HG03457 (cell line): ENCODE data around the gene HJV.

Experiments used
- ATAC-seq: cut with Tn5 transposase; IDR thresholded peaks from one replicate; pipeline ENCODE4 v1.9.1; 2021; ENCODE audit warnings: moderate number of reproducible peaks; ENCODE audit not compliant: unreplicated experiment

The HJV gene

DNA sequence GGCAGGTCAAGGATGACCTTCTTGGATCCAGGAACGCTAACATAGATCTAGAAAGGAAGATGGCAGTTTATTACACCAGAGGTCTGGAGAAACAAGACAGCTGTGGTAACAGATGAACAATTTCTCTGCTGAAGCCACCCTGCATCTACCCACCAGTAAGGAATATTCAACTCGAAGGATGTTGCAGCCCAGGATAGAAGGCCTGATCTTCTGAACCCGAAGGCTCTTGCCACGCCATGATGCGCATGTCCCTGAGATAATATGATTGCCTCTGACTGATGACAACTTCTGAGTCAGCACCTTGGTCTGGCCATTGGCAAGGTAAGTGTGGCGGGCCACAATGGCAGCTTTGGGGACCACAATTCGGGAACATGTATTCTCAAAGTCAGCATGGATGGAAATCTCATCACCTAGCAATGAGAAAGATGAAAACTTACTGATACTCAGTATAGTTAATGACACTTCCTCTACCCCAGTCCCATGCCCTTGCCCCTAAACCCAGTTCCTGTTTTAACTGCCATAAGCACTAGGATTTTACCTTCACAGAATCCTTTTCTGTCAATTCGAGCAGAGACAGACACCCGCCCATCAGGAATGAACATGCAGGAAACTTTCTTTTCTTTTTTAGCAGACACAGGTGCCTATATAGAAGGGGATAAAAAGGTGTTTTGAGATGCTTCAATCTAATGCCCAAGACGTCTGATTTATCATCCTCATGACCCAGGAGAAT lies 27.0 kb downstream of the HJV start:
- ATAC-seq = no peak

DNA sequence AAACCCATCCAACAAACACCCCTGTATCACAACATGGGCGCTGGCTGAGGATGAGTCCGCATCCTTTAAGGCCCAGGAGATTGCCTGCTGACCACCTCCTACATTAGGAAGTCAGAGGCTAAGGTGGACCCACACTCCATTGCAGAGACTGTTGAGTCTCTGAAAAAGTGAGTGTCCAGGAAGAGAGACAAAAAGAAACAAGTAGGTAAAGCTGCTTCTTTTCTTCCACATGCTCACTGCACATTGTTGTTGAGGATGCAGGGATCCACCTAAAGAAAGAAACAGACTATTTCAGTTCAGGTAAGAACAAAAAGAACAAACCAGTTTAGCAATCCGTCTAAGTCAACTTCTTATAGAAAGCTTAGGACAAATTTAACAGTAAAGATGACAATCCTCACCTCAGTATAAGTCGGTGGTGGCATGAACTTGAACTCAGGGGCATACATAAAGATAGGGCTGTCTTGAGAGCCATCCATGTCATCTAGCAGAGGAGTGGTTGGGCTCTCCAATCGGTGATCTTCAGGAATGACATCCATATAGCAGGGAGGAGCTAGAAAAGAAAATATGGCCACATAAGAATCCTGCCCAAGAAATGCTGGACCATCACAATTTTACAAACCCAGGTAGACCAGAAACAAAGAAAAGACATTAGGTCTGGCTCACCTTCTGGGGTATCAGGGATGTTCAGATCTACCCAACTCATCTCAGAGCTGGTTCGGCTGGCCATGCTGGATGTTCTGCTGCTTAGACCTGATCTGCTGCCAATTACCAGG lies 27.7 kb downstream of the HJV start:
- ATAC-seq = no peak

- no peak for ATAC-seq
Observed at GRCh38 chr1:145992958-145993617, 28.4 kb downstream of the HJV start.

DNA sequence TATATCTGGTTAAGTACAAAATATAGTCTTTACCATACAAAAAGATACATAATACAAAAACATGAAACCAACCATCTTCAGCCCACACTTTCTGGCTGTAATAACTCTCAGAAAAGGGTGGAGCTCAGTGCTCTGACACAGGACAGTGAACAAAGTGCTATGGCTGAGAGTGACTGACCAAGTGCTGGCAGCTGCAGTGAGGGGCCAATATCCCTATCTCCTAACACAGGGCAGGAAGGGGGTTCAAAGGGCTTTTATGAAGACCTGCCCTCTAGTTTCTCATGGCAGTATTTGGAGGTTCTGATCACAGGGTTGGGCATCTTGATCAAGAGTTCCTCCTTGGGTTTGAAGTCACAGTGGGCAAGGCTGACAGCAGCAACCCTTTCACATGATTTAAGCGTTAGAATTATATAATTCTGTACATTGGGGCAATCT lies 29.0 kb downstream of the HJV start:
- no peak for ATAC-seq

- ATAC-seq = no peak
Observed at GRCh38 chr1:145991735-145992412, 29.7 kb downstream of the HJV start.

DNA sequence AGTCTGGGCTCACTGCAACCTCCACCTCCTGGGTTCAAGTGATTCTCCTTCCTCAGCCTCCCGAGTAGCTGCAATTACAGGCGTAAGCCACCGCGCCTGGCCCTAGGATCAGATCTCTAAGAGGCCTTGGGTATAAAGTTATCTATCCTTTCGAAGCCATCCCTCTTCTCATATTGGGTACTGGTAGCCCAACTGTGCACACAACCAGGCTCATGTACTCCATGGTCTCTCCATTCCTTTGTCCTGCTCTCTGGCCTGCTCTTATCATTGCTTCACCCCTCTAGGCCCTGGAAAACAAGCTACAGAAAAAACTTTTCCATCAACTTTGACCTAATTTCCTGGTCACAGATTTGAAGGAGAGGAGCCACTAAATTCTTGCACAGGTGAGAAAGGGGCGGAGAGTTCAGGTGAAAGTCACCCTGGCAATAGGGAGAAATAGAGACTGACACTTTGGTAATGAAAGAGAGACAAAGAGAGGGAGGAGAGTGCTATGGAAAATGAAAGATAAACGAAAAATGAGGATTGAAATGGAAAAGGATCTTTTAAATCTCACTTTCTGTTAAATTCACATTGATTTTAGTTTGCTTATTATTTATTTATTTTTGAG lies 31.2 kb downstream of the HJV start:
- no peak for ATAC-seq

DNA sequence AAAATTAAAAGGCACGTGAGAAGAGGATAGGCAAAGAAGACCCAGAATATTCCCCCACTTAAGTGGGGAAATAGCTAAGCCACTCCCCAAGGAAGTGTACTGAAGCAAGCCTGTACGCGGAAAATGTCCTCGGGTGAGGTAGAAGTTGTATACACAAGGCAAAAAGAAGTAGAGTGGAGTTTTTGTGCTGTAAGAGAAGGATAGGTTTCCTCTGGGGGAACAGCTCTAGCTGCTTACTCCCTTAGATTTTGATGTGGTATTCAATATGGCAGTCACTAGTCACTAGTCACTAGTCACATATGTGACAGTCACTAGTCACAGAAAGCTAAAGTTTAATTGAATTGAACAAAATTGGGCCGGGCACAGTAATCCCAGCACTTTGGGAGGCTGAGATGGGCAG lies 32.8 kb downstream of the HJV start:
- no peak for ATAC-seq

- no peak for ATAC-seq
Observed at GRCh38 chr1:145987926-145988325, 33.6 kb downstream of the HJV start.

- no peak for ATAC-seq
Observed at GRCh38 chr1:145986551-145986950, 35.0 kb downstream of the HJV start.

DNA sequence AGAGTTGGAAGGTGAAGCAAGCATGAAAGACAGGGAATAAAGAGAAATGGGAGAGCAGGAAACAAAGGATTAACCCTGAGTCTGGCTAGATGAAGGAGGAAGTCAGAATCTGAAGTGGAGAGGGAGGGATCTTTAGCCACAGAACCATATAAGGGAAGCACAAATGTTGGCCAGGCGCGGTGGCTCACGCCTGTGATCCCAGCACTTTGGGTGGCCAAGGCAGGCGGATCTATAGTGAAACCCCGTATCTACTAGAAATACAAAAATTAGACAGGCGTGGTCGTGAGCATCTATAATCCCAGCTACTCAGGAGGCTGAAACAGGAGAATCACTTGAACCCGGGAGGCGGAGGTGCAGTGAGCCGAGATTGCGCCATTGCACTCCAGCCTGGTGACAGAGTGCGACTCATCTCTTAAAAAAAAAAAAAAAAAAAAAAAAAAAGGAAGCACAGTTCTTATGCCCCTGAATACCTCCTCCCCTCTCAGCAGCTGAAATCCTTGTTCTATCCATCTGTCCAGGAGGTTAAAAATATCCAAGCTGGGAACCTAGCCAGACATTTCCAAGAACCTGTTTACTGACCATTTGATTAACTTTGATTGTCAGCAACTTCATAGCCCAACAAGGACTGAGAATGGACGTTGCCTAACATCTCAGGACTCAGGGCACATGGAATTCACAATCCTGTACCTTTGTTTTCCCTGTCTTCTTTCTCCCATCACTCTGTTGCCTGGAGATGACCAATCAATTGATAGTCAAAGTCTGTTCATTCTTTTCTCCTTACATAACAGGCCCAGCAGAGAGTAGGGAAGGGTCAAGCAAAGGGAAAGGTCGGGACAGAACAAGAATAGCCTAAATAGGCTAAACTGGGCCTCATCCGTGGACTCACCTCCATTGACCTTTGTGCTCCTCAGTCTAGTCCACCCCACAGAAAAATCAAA lies 35.8 kb downstream of the HJV start:
- ATAC-seq = no peak

GRCh38 chr1:145985129-145985501 lies 36.4 kb downstream of the HJV start:
- ATAC-seq = no peak

DNA sequence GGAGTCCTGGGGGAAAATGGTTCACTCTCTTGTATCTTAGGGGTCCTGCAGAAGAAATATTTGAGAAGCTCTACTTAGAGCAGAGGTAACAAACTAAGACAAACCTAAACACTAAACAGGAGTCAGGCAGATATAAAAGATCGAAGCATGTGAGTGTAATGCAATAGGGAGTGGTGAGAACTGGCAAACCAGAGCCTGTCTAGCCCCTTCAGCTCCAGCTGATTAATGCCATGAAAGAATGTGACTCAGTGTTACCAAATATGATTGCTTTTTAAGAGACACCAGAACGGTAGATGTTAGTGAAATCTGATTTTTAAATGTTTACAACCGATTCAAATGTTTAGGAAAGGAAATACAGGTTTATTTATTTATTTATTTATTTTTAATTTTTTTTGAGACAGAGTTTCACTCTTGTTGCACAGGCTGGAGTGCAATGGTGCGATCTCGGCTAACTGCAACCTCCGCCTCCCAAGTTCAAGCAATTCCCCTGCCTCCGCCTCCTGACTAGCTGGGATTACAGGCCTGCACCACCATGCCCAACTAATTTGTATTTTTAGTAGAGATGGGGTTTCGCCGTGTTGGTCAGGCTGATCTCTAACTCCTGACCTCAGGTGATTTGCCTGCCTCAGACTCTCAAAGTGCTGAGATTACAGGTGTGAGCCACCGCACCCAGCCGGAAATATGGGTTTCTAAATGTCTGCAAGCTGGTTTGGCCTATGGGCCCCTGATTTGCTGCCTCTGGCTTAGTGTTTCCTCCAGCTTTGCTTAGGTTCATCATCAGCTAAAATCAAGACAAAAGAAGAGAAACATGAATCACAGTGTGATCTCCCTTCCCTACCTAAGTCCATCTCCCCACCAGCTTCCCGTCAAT lies 37.3 kb downstream of the HJV start:
- ATAC-seq = no peak

DNA sequence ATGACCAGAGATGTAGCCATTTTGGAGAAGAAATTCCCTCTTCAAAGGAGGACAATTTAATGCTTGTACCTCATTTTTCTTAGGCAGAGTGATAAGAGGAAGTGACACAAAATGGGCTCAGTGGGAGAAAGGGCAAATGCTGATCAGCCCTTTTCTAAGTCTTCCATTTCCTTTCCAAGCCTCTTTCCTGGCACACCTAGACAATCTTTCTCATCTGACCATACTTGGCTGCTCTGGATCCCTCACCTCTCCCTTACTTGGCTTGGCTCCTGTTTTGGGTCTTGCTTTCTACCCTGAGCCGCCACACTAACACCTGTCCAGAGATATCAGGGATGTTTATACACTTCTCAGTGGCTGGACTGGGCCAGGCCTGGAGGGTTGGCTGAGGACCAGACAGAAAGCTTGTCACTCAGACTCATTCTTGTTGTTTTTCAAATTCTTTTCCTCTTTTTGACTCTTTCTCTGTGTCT lies 38.3 kb downstream of the HJV start:
- ATAC-seq = no peak

GRCh38 chr1:145982010-145982723 lies 39.4 kb downstream of the HJV start:
- ATAC-seq = no peak

- no peak for ATAC-seq
Observed at GRCh38 chr1:145980457-145980994, 41.0 kb downstream of the HJV start.

- ATAC-seq = no peak
Observed at GRCh38 chr1:145979746-145980456, 41.6 kb downstream of the HJV start.
